GM21390 (cell line): ENCODE measurements around the gene GJA5.
"Not testable (repeated sequence)": the region's sequence is repeated elsewhere in the genome, so short reads cannot be mapped to it uniquely, and the experiment has no call there.

Experiments used
- ATAC-seq: cut with Tn5 transposase; IDR thresholded peaks from one replicate; pipeline ENCODE4 v1.9.1; 2021; ENCODE audit not compliant: unreplicated experiment

GJA5 gene

GRCh38 chr1:147734291-147734841 is 26.0 kb downstream of the GJA5 start:
- ATAC-seq: not testable (repeated sequence)

- ATAC-seq: no peak
Measured at GRCh38 chr1:147729315-147729714, 31.1 kb downstream of the GJA5 start.

- ATAC-seq: no peak
Measured at GRCh38 chr1:147726168-147726567, 34.2 kb downstream of the GJA5 start.

GRCh38 chr1:147725685-147726084 is 34.7 kb downstream of the GJA5 start:
- no peak for ATAC-seq

GRCh38 chr1:147723691-147724323 is 36.6 kb downstream of the GJA5 start:
- ATAC-seq: no peak

GRCh38 chr1:147722124-147722523 is 38.3 kb downstream of the GJA5 start:
- ATAC-seq: no peak

- no peak for ATAC-seq
Measured at GRCh38 chr1:147721716-147722115, 38.7 kb downstream of the GJA5 start.

- ATAC-seq: no peak
Measured at GRCh38 chr1:147720557-147720956, 39.8 kb downstream of the GJA5 start.

- no peak for ATAC-seq
Measured at GRCh38 chr1:147719711-147720225, 40.6 kb downstream of the GJA5 start.

- ATAC-seq: no peak
Measured at GRCh38 chr1:147719029-147719698, 41.2 kb downstream of the GJA5 start.

GRCh38 chr1:147717706-147718097 is 42.7 kb downstream of the GJA5 start:
- ATAC-seq: no peak

- no peak for ATAC-seq
Measured at GRCh38 chr1:147717051-147717705, 43.2 kb downstream of the GJA5 start.

- ATAC-seq: no peak
Measured at GRCh38 chr1:147712605-147713004, 47.8 kb downstream of the GJA5 start.
